Lung (tissue), 12 donors: ENCODE results near the gene RNF14. TPM values are rescaled to one million over a fixed set of nuclear protein-coding genes. Genes with fewer than 3 reads are reported as not detected.

Experiments
- ATAC-seq: fragments of 200-7000 bp; cut with Tn5 transposase; one replicate; pipeline ENCODE4 v1.9.1; 2020; ENCODE audit warnings: moderate number of reproducible peaks; ENCODE audit not compliant: insufficient read depth, low FRiP score
- DNase-seq, 3 donors: peaks; one replicate each; pipeline ENCODE4 v3.0.0-alpha.2; 2013 to 2017
- H3K27ac ChIP-seq, 2 donors: one replicate each; pipeline ENCODE4 v1.5.1; 2013; ENCODE audit warnings: mild to moderate bottlenecking in 2 of 2, moderate library complexity in 2 of 2, control low read depth in 1 of 2, inconsistent platforms in 1 of 2, low read depth in 1 of 2, low read length in 1 of 2
- H3K27me3 ChIP-seq, 3 donors: one replicate each; pipeline ENCODE4 v1.5.1; 2013; ENCODE audit warnings: low read length in 2 of 3; ENCODE audit not compliant: control insufficient read depth in 3 of 3, insufficient read depth in 3 of 3
- H3K36me3 ChIP-seq, 4 donors: one replicate each; pipeline ENCODE4 v1.5.1; 2013; ENCODE audit warnings: low read length in 4 of 4, mild to moderate bottlenecking in 1 of 4, moderate library complexity in 1 of 4; ENCODE audit not compliant: control insufficient read depth in 4 of 4, insufficient read depth in 4 of 4
- H3K4me1 ChIP-seq, 5 donors: one replicate each; pipeline ENCODE4 v1.5.1; 2013; ENCODE audit warnings: low read length in 5 of 5, mild to moderate bottlenecking in 2 of 5, moderate library complexity in 1 of 5; ENCODE audit not compliant: control insufficient read depth in 5 of 5, insufficient read depth in 5 of 5
- H3K4me3 ChIP-seq: one replicate; pipeline ENCODE4 v1.5.1; 2013; ENCODE audit warnings: mild to moderate bottlenecking, control low read depth, moderate library complexity
- H3K9ac ChIP-seq, 2 donors: one replicate each; pipeline ENCODE4 v1.5.1; 2013; ENCODE audit warnings: low read length in 2 of 2, control low read depth in 1 of 2; ENCODE audit not compliant: insufficient read depth in 1 of 2
- H3K9me3 ChIP-seq, 4 donors: one replicate each; pipeline ENCODE4 v1.5.1; 2013; ENCODE audit warnings: low read length in 3 of 4, mild to moderate bottlenecking in 1 of 4, moderate library complexity in 1 of 4; ENCODE audit not compliant: control insufficient read depth in 4 of 4, insufficient read depth in 3 of 4
- WGBS, 2 donors: extraction: QIAGEN DNeasy Blood & Tissue Kit; methylation state at CpG; one replicate each; pipeline ENCODE4 v1.1.7; 2013; 5-methylcytosine and 5-hydroxymethylcytosine counted together
- polyA plus RNA-seq, 2 donors: library from polyadenylated mRNA; stranded (reverse); fragments of 200-250 nt; gene quantifications; one replicate each; pipeline ENCODE4 v1.2.1, GENCODE V29; 2013
- total RNA-seq, 2 donors: library from RNA; depleted of rRNA in 1 of 2; stranded (reverse); fragments of >200 nt in 1 of 2; gene quantifications; one replicate each; pipeline ENCODE4 v1.2.1, GENCODE V29; 2014 to 2021
- TF ChIP-seq, protein P1 (sequence below): IDR thresholded peaks from 2 replicates; pipeline ENCODE4 v1.5.1; 2012; ENCODE audit warnings: mild to moderate bottlenecking; ENCODE audit errors: control extremely low read depth, extremely low read depth
- donor health status: control.
- donor health status: control.
- donor health status: Bipolar disorder and iron deficiency.
- donor health status: healthy.
- donor health status: DM: yes; HTN: yes; CAD: no.

RNF14 gene
- total and polyA plus RNA-seq, 4 donors: 16.8 to 66.0 (median 45.1) TPM

DNA sequence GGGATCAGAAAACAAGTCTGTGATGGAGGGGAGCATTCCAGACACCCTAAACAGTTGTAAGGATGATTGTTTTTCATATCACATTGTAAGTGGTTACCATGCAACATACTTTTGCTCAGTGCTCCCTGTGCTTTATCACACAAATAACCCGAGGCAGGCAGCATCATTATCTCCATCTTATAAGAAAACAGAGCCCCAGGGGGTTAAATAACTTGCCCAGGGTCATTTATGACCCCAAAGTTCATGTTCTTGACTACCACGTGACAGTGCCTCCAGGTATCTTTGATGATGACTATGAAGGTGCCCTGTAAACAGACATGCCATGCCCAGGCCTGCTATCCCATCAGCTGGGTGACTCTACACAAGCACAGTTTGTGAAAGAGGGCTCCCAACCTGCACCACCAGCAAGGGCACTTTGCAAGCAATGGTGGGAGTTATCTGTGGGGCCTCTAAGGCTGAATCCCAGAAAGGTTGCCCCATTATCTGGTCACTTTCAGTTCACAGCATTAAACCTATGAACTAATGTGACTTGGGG is 34.4 kb downstream of the RNF14 start:
- no peak for ATAC-seq
- TF ChIP-seq, protein P1, sequence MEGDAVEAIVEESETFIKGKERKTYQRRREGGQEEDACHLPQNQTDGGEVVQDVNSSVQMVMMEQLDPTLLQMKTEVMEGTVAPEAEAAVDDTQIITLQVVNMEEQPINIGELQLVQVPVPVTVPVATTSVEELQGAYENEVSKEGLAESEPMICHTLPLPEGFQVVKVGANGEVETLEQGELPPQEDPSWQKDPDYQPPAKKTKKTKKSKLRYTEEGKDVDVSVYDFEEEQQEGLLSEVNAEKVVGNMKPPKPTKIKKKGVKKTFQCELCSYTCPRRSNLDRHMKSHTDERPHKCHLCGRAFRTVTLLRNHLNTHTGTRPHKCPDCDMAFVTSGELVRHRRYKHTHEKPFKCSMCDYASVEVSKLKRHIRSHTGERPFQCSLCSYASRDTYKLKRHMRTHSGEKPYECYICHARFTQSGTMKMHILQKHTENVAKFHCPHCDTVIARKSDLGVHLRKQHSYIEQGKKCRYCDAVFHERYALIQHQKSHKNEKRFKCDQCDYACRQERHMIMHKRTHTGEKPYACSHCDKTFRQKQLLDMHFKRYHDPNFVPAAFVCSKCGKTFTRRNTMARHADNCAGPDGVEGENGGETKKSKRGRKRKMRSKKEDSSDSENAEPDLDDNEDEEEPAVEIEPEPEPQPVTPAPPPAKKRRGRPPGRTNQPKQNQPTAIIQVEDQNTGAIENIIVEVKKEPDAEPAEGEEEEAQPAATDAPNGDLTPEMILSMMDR: no peak
- DNase-seq: no peak
- Histone ChIP-seq H3K4me3 (no peak overlapping the region), H3K4me1 (no peaks in the 10 kb centered on the region), H3K9ac (no peak overlapping the region), H3K27me3 (no peaks in the 10 kb centered on the region), H3K36me3 (peaks cover 13 to 32% (median 20%) of the 10 kb centered on the region in 4 donors), H3K9me3 (no peaks in the 10 kb centered on the region), H3K27ac (no peak overlapping the region)
- 81 to 86% methylated on average over 2 of the region's 2 CpGs for WGBS, 2 donors

DNA sequence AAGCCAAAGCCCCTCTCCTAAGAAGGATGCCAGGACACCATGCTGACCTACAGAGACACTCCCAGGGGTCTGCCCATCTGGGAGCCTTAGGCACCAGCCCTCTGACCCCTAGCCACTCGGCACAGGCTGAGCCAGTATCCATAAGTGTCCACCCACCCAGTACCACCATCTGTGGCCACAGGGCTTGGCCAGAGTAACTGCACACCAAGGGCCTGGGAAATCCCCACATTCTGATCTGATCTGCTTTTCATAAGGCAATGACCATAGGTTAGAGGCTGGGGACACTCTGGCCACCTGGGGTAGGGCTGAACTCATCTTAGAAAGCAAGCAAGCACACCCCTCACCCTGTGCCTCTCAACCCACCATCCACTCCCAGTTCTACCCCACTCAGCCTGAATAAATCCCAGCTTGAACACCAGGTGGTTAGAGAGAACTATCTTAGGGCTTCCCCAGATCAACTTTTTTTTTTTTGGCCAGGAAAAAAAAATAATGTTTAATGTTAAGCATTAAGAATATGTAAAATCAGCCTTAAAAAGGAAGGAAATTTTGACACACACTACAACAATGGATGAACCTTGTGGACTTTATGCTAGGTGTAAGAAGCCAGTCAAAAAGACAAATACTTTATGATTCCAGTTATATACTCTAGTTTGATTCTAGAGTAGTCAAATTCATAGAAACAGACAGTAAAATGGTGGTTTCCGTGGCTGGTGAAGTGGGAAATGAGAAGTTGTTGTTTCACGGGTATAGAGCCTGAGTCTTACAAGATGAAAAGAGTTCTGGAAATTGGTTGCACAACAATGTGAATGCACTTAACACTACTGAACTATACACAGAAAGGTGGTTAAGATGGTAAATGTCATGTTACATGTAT is 37.7 kb downstream of the RNF14 start:
- TF ChIP-seq, protein P1: no peak

DNA sequence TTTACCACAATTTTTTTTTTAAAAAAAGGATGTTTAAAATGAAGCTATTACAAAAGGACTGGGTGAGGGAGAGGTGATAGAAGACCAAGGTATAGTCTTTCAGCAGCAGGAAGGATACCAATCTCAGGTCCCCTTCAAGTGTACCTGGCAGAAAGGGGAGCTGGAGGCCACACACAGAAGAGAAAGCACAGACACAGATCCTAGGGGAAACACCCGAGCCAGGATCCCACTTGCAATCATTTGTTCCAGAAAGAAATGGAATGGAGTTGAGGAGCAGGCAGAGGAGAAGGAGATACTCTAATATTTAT is 38.3 kb downstream of the RNF14 start:
- Histone ChIP-seq H3K36me3 (peaks cover 13 to 29% (median 16%) of the 10 kb centered on the region in 4 donors), H3K4me3 (no peak overlapping the region), H3K27me3 (no peaks in the 10 kb centered on the region), H3K9ac (no peak overlapping the region), H3K9me3 (no peaks in the 10 kb centered on the region), H3K4me1 (peaks cover 0 to 5% (median 0%) of the 10 kb centered on the region in 5 donors), H3K27ac (no peak overlapping the region)
- DNase-seq: no peak
- 91 to 100% methylated on average over 1 of the region's 1 CpG for WGBS, 2 donors
- TF ChIP-seq, protein P1: no peak
- no peak for ATAC-seq

More for the DNA sequence above, 37.7 kb downstream of the RNF14 start:
- 47 to 62% methylated on average over 3 of the region's 3 CpGs for WGBS, 2 donors
- peaks cover 0 to under 1% (median 0%) of the 10 kb centered on the region in 5 donors for H3K4me1 ChIP-seq
- ATAC-seq (no peak), DNase-seq (no peak)
- no peak overlapping the region for H3K9ac ChIP-seq
- H3K4me3 ChIP-seq: no peak overlapping the region
- H3K9me3 ChIP-seq: no peaks in the 10 kb centered on the region
- no peaks in the 10 kb centered on the region for H3K27me3 ChIP-seq
- peaks cover 13 to 32% (median 16%) of the 10 kb centered on the region in 4 donors for H3K36me3 ChIP-seq
- no peak overlapping the region for H3K27ac ChIP-seq
